ENCODE results near the gene RAD51B. TPM values are rescaled to one million over a fixed set of nuclear protein-coding genes. Genes with fewer than 3 reads are reported as not detected.

The RAD51B gene
- total RNA-seq, 5 donors from 2014 or later (not counting 1 experiment from before 2014, with no cell fraction given) = 25.4 to 47.9 (median 30.0) TPM

DNA sequence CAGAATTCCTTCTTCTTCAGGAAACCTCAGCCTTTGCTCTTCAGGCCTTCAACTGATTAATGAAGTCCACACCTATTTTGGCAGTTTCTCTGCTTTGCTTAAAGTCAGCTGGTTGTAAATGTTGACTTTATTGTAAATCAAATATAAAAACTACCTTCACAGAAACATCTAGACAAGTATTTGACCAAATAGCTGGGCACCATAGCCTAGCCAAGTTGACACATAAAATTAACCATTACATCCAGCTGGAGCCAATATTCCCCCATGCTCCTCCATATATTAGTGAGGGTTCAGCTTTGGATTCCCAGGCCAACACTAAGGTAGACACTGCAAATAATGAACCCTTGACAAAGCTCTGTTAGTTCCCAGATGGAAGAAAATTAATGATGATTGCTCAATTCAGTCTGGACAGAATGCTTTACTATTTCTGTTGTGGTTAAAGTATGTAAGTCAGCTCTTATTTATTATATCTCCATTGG lies 847.8 kb downstream of the RAD51B start:
- Mint-ChIP-seq H3K36me3 (no peaks in the 10 kb centered on the region), H3K4me1 (peaks cover 36 to 40% (median 38%) of the 10 kb centered on the region in 3 donors), H3K4me3 (no peak overlapping the region), H3K9me3 (no peaks in the 10 kb centered on the region), H3K27me3 (no peaks in the 10 kb centered on the region), H3K27ac (no peak overlapping the region)
- ChIA-PET CTCF (no interaction called here), POLR2A (no interaction called here)
- no peaks in the 10 kb centered on the region for H3K36me3 ChIP-seq (ENCODE audit: control insufficient read depth in 2 of 2, extremely low read depth in 1 of 2, insufficient read depth in 1 of 2, low read length in 1 of 2)
- no peaks in the 10 kb centered on the region for H3K9me3 ChIP-seq
- peaks cover 11 to 17% of the 10 kb centered on the region in 2 experiments for H3K4me1 ChIP-seq (ENCODE audit: control insufficient read depth in 1 of 2, extremely low read depth in 1 of 2, insufficient read depth in 2 of 2, low read length in 2 of 2)
- H3K4me3 ChIP-seq (ENCODE audit: control insufficient read depth in 1 of 2, extremely low read depth in 1 of 2, low read length in 1 of 2) = no peak overlapping the region
- DNase-seq = no peak
- no peak for ATAC-seq (replicated peaks in 1 of 4)
- H3K27ac ChIP-seq (ENCODE audit: low read length) = no peak overlapping the region
- no peaks in the 10 kb centered on the region for H3K27me3 ChIP-seq (replicated peaks in 1 of 2; ENCODE audit: control insufficient read depth in 2 of 2, extremely low read depth in 1 of 2, insufficient read depth in 2 of 2, low read length in 1 of 2)

DNA sequence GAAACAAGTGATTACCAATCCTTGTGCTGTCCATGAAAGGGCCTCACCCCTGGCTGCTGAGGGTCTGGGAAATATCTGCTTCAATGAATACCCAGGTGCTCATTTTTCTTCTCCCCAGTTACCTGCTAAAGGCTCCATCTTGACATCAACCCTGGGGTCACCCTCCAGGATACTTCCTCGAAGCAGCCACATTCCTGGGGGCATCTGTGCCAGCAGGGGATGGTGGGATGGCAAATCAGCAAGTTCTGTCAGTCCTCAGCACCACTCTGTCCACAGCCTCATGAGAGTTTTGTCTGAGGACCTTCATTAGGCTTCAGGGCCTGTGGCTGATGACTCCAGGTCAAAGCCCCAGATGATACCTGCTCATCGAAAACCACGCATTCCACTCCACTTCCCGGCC lies 848.4 kb downstream of the RAD51B start:
- no peaks in the 10 kb centered on the region for H3K9me3 ChIP-seq
- ATAC-seq (replicated peaks in 1 of 4) = no peak
- CTCF ChIA-PET = no interaction called here

DNA sequence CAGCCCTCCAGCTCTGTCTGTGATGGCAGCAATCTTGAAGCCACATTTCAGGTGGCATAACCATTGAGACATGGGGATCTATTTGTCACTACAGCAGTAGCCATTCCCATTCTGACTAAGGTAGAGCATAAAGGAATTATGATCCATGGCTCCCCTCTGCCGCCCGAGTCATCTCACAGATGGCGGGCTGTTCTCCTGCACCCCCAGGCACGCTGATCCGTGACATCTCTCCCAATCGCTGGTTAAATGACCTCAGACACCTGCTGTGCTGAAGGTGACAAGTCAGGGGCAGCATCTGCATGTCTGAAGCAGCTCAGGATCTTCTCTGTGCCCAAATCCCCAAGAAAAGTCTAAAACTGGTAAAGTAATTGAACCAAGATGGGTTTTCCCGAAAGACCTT lies 849.0 kb downstream of the RAD51B start:
- Mint-ChIP-seq H3K36me3 (no peaks in the 10 kb centered on the region), H3K27ac (no peak overlapping the region), H3K4me3 (no peak overlapping the region), H3K27me3 (no peaks in the 10 kb centered on the region), H3K9me3 (no peaks in the 10 kb centered on the region), H3K4me1 (peaks cover 28 to 40% (median 30%) of the 10 kb centered on the region in 3 donors)
- H3K4me1 ChIP-seq (ENCODE audit: control insufficient read depth in 1 of 2, extremely low read depth in 1 of 2, insufficient read depth in 2 of 2, low read length in 2 of 2) = peaks cover 8 to 11% of the 10 kb centered on the region in 2 experiments
- H3K27me3 ChIP-seq (replicated peaks in 1 of 2; ENCODE audit: control insufficient read depth in 2 of 2, extremely low read depth in 1 of 2, insufficient read depth in 2 of 2, low read length in 1 of 2) = no peaks in the 10 kb centered on the region
- CTCF ChIA-PET = interaction anchor here in 1 of 2 donors (0.7 kb wide), 1 partner anchor 51 kb away, joined by 3 read pairs; no protein-coding TSS in a partner anchor
- H3K4me3 ChIP-seq (ENCODE audit: control insufficient read depth in 1 of 2, extremely low read depth in 1 of 2, low read length in 1 of 2) = no peak overlapping the region
- H3K27ac ChIP-seq (ENCODE audit: low read length) = no peak overlapping the region
- no peak for DNase-seq
- WGBS (ENCODE audit: insufficient coverage) = 84% methylated on average over 7 of the region's 7 CpGs
- ATAC-seq (replicated peaks in 1 of 4) = no peak
- H3K9me3 ChIP-seq = no peaks in the 10 kb centered on the region
- H3K36me3 ChIP-seq (ENCODE audit: control insufficient read depth in 2 of 2, extremely low read depth in 1 of 2, insufficient read depth in 1 of 2, low read length in 1 of 2) = no peaks in the 10 kb centered on the region
- POLR2A ChIA-PET = no interaction called here

More for the DNA sequence above, 848.4 kb downstream of the RAD51B start:
- Histone ChIP-seq H3K36me3 (ENCODE audit: control insufficient read depth in 2 of 2, extremely low read depth in 1 of 2, insufficient read depth in 1 of 2, low read length in 1 of 2) (no peaks in the 10 kb centered on the region), H3K4me3 (ENCODE audit: control insufficient read depth in 1 of 2, extremely low read depth in 1 of 2, low read length in 1 of 2) (no peak overlapping the region), H3K4me1 (ENCODE audit: control insufficient read depth in 1 of 2, extremely low read depth in 1 of 2, insufficient read depth in 2 of 2, low read length in 2 of 2) (peaks cover 11 to 13% of the 10 kb centered on the region in 2 experiments), H3K27ac (ENCODE audit: low read length) (no peak overlapping the region), H3K27me3 (replicated peaks in 1 of 2; ENCODE audit: control insufficient read depth in 2 of 2, extremely low read depth in 1 of 2, insufficient read depth in 2 of 2, low read length in 1 of 2) (no peaks in the 10 kb centered on the region)
- 91% methylated on average over 4 of the region's 4 CpGs for WGBS (ENCODE audit: insufficient coverage)
- DNase-seq = no peak
- no peaks in the 10 kb centered on the region for H3K9me3 Mint-ChIP-seq
- no peak overlapping the region for H3K27ac Mint-ChIP-seq
- H3K36me3 Mint-ChIP-seq = no peaks in the 10 kb centered on the region
- POLR2A ChIA-PET = no interaction called here
- peaks cover 33 to 44% (median 35%) of the 10 kb centered on the region in 3 donors for H3K4me1 Mint-ChIP-seq
- no peaks in the 10 kb centered on the region for H3K27me3 Mint-ChIP-seq
- no peak overlapping the region for H3K4me3 Mint-ChIP-seq

DNA sequence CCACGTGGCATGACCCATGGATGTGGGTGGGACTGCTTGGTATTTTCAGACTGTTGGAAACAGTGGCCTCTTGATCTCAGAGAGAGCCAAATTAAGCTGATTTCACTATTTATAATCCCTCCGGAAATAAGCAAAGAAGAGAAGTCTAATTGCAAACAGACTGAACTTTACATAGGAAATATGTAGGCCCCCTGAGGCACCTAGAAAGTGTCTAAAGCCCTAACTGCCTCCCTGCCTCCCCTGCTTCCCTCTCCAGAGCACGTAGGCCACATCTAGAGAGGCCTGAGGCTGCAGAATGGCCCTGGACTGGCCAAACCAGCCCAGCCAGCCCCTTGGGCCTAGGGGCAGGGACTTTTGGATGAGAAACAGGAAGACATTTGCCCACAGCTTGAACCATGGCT lies 849.5 kb downstream of the RAD51B start:
- no peak for DNase-seq
- Histone ChIP-seq H3K36me3 (ENCODE audit: control insufficient read depth in 2 of 2, extremely low read depth in 1 of 2, insufficient read depth in 1 of 2, low read length in 1 of 2) (no peaks in the 10 kb centered on the region), H3K9me3 (no peaks in the 10 kb centered on the region), H3K27me3 (replicated peaks in 1 of 2; ENCODE audit: control insufficient read depth in 2 of 2, extremely low read depth in 1 of 2, insufficient read depth in 2 of 2, low read length in 1 of 2) (no peaks in the 10 kb centered on the region), H3K27ac (ENCODE audit: low read length) (no peak overlapping the region), H3K4me1 (ENCODE audit: control insufficient read depth in 1 of 2, extremely low read depth in 1 of 2, insufficient read depth in 2 of 2, low read length in 2 of 2) (peaks cover 6 to 7% of the 10 kb centered on the region in 2 experiments), H3K4me3 (ENCODE audit: control insufficient read depth in 1 of 2, extremely low read depth in 1 of 2, low read length in 1 of 2) (no peak overlapping the region)
- no CpG with 5 or more reads among the region's 3 CpGs for WGBS (ENCODE audit: insufficient coverage)
- POLR2A ChIA-PET = no interaction called here
- H3K27ac Mint-ChIP-seq = no peak overlapping the region
- peaks cover 22 to 34% (median 25%) of the 10 kb centered on the region in 3 donors for H3K4me1 Mint-ChIP-seq
- CTCF ChIA-PET = interaction anchor here in 1 of 2 donors (0.7 kb wide), 1 partner anchor 50 kb away, joined by 3 read pairs; no protein-coding TSS in a partner anchor
- H3K9me3 Mint-ChIP-seq = no peaks in the 10 kb centered on the region
- no peak overlapping the region for H3K4me3 Mint-ChIP-seq
- no peaks in the 10 kb centered on the region for H3K27me3 Mint-ChIP-seq
- ATAC-seq (replicated peaks in 1 of 4) = no peak
- H3K36me3 Mint-ChIP-seq = no peaks in the 10 kb centered on the region

DNA sequence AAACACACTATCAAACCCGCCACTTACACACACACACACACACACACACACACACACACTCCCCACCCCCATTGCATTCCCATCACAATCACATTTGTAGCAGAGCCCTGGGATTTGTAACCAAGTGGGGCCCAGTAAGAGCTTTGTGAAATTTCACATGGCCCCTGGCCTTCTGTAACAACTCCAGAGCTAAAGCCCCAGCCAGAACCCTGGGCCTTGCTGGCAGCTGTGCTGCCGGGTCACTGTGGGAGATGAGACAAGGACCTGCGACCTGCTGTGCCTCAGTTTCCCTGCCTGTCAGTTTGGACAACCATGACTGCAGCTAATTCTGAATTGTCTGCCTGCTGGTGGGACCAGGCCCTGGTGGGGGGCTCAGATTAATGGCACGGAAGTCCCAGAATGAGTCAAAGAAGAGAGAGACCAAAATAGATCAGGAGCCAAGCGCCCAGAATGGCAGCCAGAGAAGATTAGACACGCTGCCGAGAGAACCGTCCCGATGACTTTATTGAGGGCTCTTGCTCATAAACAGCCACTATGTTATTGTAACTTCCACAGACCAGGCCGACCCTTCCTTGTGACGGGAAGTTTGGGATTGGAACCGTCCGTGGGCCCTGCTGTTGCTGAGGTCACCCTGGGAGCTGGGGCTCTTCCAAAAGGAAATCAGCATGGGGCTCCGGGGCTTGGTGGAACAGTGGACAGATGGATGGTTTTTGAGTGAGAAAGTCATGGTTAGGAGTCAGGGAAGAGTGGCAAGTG lies 850.2 kb downstream of the RAD51B start:
- no peaks in the 10 kb centered on the region for H3K27me3 ChIP-seq (replicated peaks in 1 of 2; ENCODE audit: control insufficient read depth in 2 of 2, extremely low read depth in 1 of 2, insufficient read depth in 2 of 2, low read length in 1 of 2)
- H3K36me3 Mint-ChIP-seq = no peaks in the 10 kb centered on the region
- CTCF ChIA-PET = no interaction called here
- WGBS (ENCODE audit: insufficient coverage) = 90% methylated on average over 9 of the region's 14 CpGs
- H3K27me3 Mint-ChIP-seq = no peaks in the 10 kb centered on the region
- ATAC-seq (replicated peaks in 1 of 4) (no peak), DNase-seq (no peak)
- peaks cover 16 to 27% (median 18%) of the 10 kb centered on the region in 3 donors for H3K4me1 Mint-ChIP-seq
- no peak overlapping the region for H3K4me3 Mint-ChIP-seq
- no peaks in the 10 kb centered on the region for H3K9me3 Mint-ChIP-seq
- POLR2A ChIA-PET = interaction anchor here in 1 of 2 donors (0.6 kb wide), 1 partner anchor 410 kb away, joined by 4 read pairs; no protein-coding TSS in a partner anchor
- H3K9me3 ChIP-seq = no peaks in the 10 kb centered on the region
- no peaks in the 10 kb centered on the region for H3K36me3 ChIP-seq (ENCODE audit: control insufficient read depth in 2 of 2, extremely low read depth in 1 of 2, insufficient read depth in 1 of 2, low read length in 1 of 2)
- peaks cover 0 to 4% of the 10 kb centered on the region in 2 experiments for H3K4me1 ChIP-seq (ENCODE audit: control insufficient read depth in 1 of 2, extremely low read depth in 1 of 2, insufficient read depth in 2 of 2, low read length in 2 of 2)
- H3K27ac ChIP-seq (ENCODE audit: low read length) = no peak overlapping the region
- no peak overlapping the region for H3K27ac Mint-ChIP-seq
- no peak overlapping the region for H3K4me3 ChIP-seq (ENCODE audit: control insufficient read depth in 1 of 2, extremely low read depth in 1 of 2, low read length in 1 of 2)

DNA sequence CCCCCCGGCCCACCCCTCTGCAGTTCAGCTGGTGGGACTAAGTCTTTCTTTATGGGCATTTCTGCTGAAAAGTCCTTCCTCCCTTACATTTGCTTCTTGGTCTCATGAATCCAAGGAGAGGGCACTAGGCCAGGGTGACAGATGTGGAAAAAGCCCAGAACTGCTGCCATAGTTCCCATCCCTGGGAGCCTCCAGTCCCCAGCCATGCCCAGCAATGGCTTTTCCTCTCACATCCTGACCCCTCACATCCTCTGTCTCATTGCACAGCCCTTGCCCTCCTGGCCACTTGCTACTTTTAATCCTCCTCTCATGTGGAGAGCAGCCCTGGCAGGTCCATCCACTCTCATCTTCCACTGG lies 850.8 kb downstream of the RAD51B start:
- H3K4me3 ChIP-seq (ENCODE audit: control insufficient read depth in 1 of 2, extremely low read depth in 1 of 2, low read length in 1 of 2) = no peak overlapping the region
- ChIA-PET POLR2A (no interaction called here), CTCF (no interaction called here)

More for the DNA sequence above, 850.8 kb downstream of the RAD51B start:
- WGBS (ENCODE audit: insufficient coverage) = no CpG with 5 or more reads among the region's 1 CpG
- Histone ChIP-seq H3K27ac (ENCODE audit: low read length) (no peak overlapping the region), H3K4me1 (ENCODE audit: control insufficient read depth in 1 of 2, extremely low read depth in 1 of 2, insufficient read depth in 2 of 2, low read length in 2 of 2) (peaks cover 0 to 4% of the 10 kb centered on the region in 2 experiments), H3K9me3 (no peaks in the 10 kb centered on the region), H3K36me3 (ENCODE audit: control insufficient read depth in 2 of 2, extremely low read depth in 1 of 2, insufficient read depth in 1 of 2, low read length in 1 of 2) (no peaks in the 10 kb centered on the region), H3K27me3 (replicated peaks in 1 of 2; ENCODE audit: control insufficient read depth in 2 of 2, extremely low read depth in 1 of 2, insufficient read depth in 2 of 2, low read length in 1 of 2) (no peaks in the 10 kb centered on the region)
- H3K27me3 Mint-ChIP-seq = no peaks in the 10 kb centered on the region
- H3K36me3 Mint-ChIP-seq = no peaks in the 10 kb centered on the region
- peaks cover 10 to 23% (median 12%) of the 10 kb centered on the region in 3 donors for H3K4me1 Mint-ChIP-seq
- no peak overlapping the region for H3K27ac Mint-ChIP-seq
- no peaks in the 10 kb centered on the region for H3K9me3 Mint-ChIP-seq
- no peak overlapping the region for H3K4me3 Mint-ChIP-seq
- no peak for ATAC-seq (replicated peaks in 1 of 4)
- no peak for DNase-seq
